ENCODE measurements around the gene KLHL18. TPM values are rescaled to one million over a fixed set of nuclear protein-coding genes. Genes with fewer than 3 reads are reported as not detected.
"Not testable (repeated sequence)": the region's sequence is repeated elsewhere in the genome, so short reads cannot be mapped to it uniquely, and the experiment has no call there.

KLHL18 gene
- total RNA-seq, 1 donor from 2014 or later, result 36.6 TPM

DNA sequence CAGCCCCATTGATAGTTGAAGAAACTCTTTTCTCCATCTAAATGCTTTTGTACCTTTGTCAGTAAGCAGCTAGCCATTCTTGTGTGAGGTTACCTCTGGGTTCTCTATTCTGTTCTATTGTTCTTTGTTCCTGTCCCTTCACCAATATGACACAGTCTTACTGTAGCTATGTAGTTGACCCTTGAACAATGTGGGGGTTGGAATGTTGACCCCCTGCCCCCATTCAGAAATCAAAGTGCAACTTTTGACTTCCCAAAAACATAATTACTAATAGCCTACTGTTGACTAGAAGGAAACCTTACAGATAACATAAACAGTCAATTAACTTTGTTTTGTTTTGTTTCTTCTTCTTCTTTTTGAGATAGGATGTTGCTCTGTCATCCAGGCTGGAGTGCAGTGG is 18.7 kb downstream of the KLHL18 start:
- CTCF ChIA-PET, result interaction anchor here (0.5 kb wide), 1 partner anchor 22 kb away, joined by 6 read pairs; no protein-coding TSS in a partner anchor
- Mint-ChIP-seq H3K27me3 (no peaks in the 10 kb centered on the region), H3K4me1 (peaks cover 48% of the 10 kb centered on the region), H3K9me3 (no peaks in the 10 kb centered on the region), H3K27ac (no peak overlapping the region), H3K4me3 (no peak overlapping the region), H3K36me3 (ENCODE audit: low read depth) (peaks cover 46% of the 10 kb centered on the region)
- ATAC-seq (ENCODE audit: low read depth) (no peak), DNase-seq (no peak)
- intact Hi-C loops (cut with micrococcal nuclease), result no loop called here
- TF ChIP-seq CTCF (IDR thresholded peaks at IDR 0.05), result no peak
- POLR2A ChIA-PET, result no interaction called here

GRCh38 chr3:47306022-47306421 is 23.3 kb downstream of the KLHL18 start:
- DNase-seq, result no peak
- ChIA-PET CTCF (no interaction called here), POLR2A (no interaction called here)
- no peaks in the 10 kb centered on the region for H3K27me3 Mint-ChIP-seq
- H3K27ac Mint-ChIP-seq, result peak overlapping the region; percentile 26
- peaks cover 29% of the 10 kb centered on the region for H3K4me1 Mint-ChIP-seq
- H3K4me3 Mint-ChIP-seq, result no peak overlapping the region
- TF ChIP-seq CTCF (IDR thresholded peaks at IDR 0.05), result no peak
- intact Hi-C loops (cut with micrococcal nuclease), result no loop called here
- H3K9me3 Mint-ChIP-seq, result no peaks in the 10 kb centered on the region
- ATAC-seq (ENCODE audit: low read depth), result no peak
- H3K36me3 Mint-ChIP-seq (ENCODE audit: low read depth), result peaks cover 54% of the 10 kb centered on the region

DNA sequence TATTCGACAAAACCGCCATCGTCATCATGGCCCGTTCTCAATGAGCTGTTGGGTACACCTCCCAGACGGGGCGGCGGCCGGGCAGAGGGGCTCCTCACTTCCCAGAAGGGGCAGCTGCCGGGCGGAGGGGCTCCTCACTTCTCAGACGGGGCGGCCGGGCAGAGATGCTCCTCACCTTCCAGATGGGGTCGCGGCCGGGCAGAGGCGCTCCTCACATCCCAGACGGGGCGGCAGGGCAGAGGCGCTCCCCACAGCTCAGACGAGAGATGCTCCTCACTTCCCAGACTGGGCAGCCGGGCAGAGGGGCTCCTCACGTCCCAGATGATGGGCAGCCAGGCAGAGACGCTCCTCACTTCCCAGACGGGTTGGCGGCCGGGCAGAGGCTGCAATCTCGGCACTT is 26.5 kb downstream of the KLHL18 start:
- H3K9me3 Mint-ChIP-seq; DNase-seq; CTCF ChIA-PET; H3K27me3 Mint-ChIP-seq; ATAC-seq (ENCODE audit: low read depth); H3K4me3 Mint-ChIP-seq; intact Hi-C loops (cut with micrococcal nuclease); H3K27ac Mint-ChIP-seq; POLR2A ChIA-PET: not testable (repeated sequence)
- Mint-ChIP-seq H3K4me1 (peaks cover 42% of the 10 kb centered on the region), H3K36me3 (ENCODE audit: low read depth) (peaks cover 36% of the 10 kb centered on the region)

DNA sequence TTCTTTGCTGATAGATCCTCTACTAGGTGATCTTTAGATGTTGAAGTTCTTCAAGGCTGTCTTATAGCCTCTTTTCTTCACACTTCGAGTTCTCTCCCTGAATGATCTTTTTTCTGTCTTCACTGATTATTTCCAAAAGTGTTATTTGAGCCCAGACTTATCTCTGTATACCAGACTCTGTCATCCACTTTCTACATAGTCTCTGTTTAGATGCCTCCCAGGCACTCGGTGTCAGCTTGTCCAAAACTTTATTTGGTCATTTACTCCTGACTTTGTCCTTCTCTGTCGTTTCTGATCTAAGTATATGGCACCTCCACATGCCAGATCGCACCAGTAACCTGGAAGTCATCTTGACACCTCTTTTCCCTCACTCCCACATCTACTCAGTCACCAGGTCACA is 27.6 kb downstream of the KLHL18 start:
- ChIA-PET CTCF (no interaction called here), POLR2A (interaction anchor here (1.1 kb wide), 1 partner anchor 18 kb away, joined by 3 read pairs; no protein-coding TSS in a partner anchor)
- Mint-ChIP-seq H3K9me3 (no peaks in the 10 kb centered on the region), H3K27ac (no peak overlapping the region), H3K4me1 (peaks cover 37% of the 10 kb centered on the region), H3K27me3 (no peaks in the 10 kb centered on the region), H3K4me3 (no peak overlapping the region), H3K36me3 (ENCODE audit: low read depth) (peaks cover 30% of the 10 kb centered on the region)
- ATAC-seq (ENCODE audit: low read depth) (no peak), DNase-seq (no peak)
- no peak for TF ChIP-seq CTCF (IDR thresholded peaks at IDR 0.05)
- intact Hi-C loops (cut with micrococcal nuclease), result no loop called here

DNA sequence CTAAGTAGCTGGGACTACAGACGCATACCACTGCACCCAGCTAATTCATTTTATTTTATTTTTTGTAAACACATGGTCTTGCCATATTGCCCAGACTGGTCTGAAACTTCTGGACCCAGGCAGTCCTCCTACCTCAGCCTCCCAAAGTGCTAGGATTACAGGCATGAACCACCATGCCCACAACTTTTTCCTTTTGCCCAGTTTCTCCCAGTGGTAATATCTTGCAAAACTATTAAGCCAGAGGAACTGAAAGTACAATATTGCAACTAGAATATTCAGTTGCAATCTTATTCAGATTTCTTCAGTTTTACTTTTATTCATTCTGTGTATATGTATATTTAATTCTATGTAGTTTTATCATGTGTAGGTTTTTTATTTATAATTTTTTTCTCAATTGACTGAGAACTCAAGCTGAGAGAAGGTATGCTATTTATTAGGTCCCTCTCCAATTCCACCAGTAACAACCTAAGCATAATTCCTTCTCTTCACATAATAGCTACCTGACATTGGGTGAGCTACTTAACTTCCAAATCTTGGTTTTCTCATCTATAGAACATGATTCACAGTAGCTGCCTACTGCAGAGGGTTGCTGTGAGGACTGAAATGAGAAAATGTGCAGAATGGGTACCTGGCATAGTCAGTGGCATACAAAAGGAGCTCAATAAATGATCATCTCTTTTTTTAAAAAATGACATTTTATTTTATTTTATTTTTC is 30.8 kb downstream of the KLHL18 start:
- H3K27me3 Mint-ChIP-seq, result no peaks in the 10 kb centered on the region
- no peak for ATAC-seq (ENCODE audit: low read depth)
- intact Hi-C loops (cut with micrococcal nuclease), result no loop called here
- CTCF ChIA-PET, result interaction anchor here (0.9 to 1.5 kb wide), 2 partner anchors 10 to 149 kb away, joined by 3 to 11 read pairs; no protein-coding TSS in a partner anchor
- no peaks in the 10 kb centered on the region for H3K9me3 Mint-ChIP-seq
- peaks cover 24% of the 10 kb centered on the region for H3K36me3 Mint-ChIP-seq (ENCODE audit: low read depth)
- TF ChIP-seq CTCF (IDR thresholded peaks at IDR 0.05), result no peak
- DNase-seq, result no peak
- POLR2A ChIA-PET, result interaction anchor here (1.0 kb wide), 1 partner anchor 468 kb away, joined by 3 read pairs; no protein-coding TSS in a partner anchor
- H3K4me3 Mint-ChIP-seq, result no peak overlapping the region
- H3K4me1 Mint-ChIP-seq, result peaks cover 23% of the 10 kb centered on the region
- no peak overlapping the region for H3K27ac Mint-ChIP-seq
